Head of caudate nucleus (tissue), 42 donors: ENCODE results near the gene RRAS.

ENCODE experiments used
- DNase-seq, 42 donors: peaks; one replicate each; pipeline versions ENCODE4 v3.0.0 to v3.0.0-alpha.2; 2020 to 2021; ENCODE audit warnings: mixed read lengths in 7 of 42
- intact Hi-C: fragments of 100-400 bp; cut with DNase I; formaldehyde crosslinking; loops from one replicate; pipeline ENCODE4 v1.15.0; 2022

The RRAS gene

GRCh38 chr19:49677901-49678674 is 38.1 kb upstream of the RRAS start:
- intact Hi-C loops, result loop anchor here (2.0 kb wide), 1 partner anchor 37 kb away; the partner anchor contains the start of gene RRAS

GRCh38 chr19:49677231-49677900 is 37.4 kb upstream of the RRAS start, which contains the start of gene PRMT1:
PRMT1 (plus strand) TSS chr19:49677271; CDS start chr19:49677281, 10 bp downstream.
- intact Hi-C loops, result loop anchor here (2.0 kb wide), 1 partner anchor 37 kb away; the partner anchor contains the start of gene RRAS
- peak in 14 of 42 donors; percentile 11 to 60 (median 39) for DNase-seq

More at GRCh38 chr19:49677901-49678674, 38.1 kb upstream of the RRAS start:
- DNase-seq, result peak; percentile 55 to 86 (median 71)

DNA sequence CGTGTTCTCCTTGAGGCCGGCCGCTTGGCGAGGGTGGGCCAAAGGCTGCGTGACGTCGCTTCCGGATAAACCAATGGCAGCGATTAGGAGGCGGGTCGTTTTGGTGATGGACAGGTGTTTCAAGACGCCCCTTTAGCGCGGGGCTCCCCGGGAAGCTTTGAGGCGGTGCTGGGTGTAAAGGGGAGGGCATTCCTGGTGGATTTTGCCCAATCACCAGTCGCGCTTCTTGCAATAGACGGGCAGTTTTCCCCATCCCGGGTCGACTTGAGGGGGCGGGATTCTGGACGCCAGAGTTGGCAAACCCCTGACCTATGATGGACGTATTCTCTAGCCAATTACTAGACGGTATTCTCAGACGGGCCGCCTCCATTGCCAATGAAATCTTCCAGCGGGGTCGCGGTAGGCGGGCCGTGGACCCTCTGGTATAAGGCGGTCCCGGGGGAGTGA is 36.9 kb upstream of the RRAS start:
- intact Hi-C loops, result loop anchor here (2.0 kb wide), 1 partner anchor 36 kb away; the partner anchor contains the start of gene RRAS

GRCh38 chr19:49676136-49676783 is 36.3 kb upstream of the RRAS start:
- intact Hi-C loops, result loop anchor here (2.0 kb wide), 1 partner anchor 35 kb away; the partner anchor contains the start of gene RRAS
- DNase-seq, result peak in 22 of 42 donors; percentile 12 to 92 (median 82)

More for the DNA sequence above, 36.9 kb upstream of the RRAS start:
- DNase-seq, result peak; percentile 99 to 100 (median 100)

- peak; percentile 57 to 90 (median 82) for DNase-seq
- intact Hi-C loops, result no loop called here
Observed at GRCh38 chr19:49672131-49672919, 32.4 kb upstream of the RRAS start.

DNA sequence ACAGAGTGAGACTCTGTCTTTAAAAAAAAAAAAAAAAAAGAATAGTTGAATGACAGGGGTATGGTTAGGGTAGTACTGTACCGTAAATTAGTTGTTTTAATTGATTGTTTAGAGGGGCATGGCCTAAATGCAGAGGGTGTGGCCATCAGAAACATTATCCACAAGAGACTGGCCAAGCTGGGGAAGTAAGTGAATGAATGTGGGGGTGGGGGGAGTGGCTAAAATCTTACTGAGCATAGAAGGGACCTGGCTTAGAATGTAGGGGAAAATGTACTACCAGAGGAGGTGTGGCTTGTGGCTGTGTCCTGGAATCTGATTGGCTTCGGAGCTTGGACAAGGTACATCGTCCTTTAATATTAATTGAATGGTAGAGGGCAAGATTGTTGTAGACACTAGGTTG is 29.6 kb upstream of the RRAS start:
- intact Hi-C loops, result loop anchor here (10.0 kb wide), 1 partner anchor 75 kb away; the partner anchor contains the start of gene PRR12
- DNase-seq, result no peak

- intact Hi-C loops, result loop anchor here (10.0 kb wide), 1 partner anchor 73 kb away; the partner anchor contains the start of gene PRR12
- no peak for DNase-seq
Observed at GRCh38 chr19:49667473-49667872, 27.5 kb upstream of the RRAS start.

DNA sequence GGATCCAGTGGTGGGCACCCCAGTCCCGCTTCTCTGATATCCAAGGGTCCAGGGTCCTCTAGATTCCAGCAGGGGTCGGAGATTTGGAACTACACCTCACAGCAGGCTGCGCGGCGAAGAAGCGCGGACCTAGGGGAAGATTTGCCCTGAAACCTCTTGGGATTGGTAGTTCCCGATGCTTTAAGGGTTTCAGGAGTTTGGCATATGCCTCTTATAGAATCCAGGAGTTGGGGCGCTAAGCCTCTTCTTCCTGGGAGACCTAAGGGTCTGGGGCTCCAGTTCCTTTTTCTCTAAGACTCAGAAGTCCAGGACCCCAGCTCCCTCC is 26.1 kb upstream of the RRAS start:
- intact Hi-C loops, result loop anchor here (10.0 kb wide), 1 partner anchor 71 kb away; the partner anchor contains the start of gene PRR12

GRCh38 chr19:49665351-49666119 is 25.6 kb upstream of the RRAS start, which contains the start of the genes BCL2L12 and IRF3:
BCL2L12 (plus strand) TSS chr19:49665933; CDS start chr19:49666693, 760 bp downstream.
IRF3 (minus strand) TSS chr19:49665857; CDS start chr19:49664838, 1,019 bp downstream.
- DNase-seq, result peak; percentile 92 to 100 (median 98)
- intact Hi-C loops, result loop anchor here (10.0 kb wide), 1 partner anchor 71 kb away; the partner anchor contains the start of gene PRR12

More for the DNA sequence above, 26.1 kb upstream of the RRAS start:
- DNase-seq, result no peak

DNA sequence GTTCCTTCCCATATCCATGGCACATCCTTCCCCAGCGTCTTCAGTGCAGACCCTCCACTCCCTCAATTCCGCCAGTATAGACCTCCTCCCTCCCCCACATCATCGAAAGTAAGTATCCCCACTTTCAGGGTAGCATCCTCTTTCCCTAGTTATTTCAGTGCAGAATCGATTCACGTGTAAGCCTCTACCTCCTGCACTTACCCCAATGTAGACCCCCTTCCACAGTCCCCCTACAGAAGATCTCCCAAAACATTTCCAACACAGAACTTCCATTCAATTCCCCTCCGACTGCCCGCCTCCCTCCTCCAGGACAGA is 25.1 kb upstream of the RRAS start:
- intact Hi-C loops, result loop anchor here (10.0 kb wide), 1 partner anchor 70 kb away; the partner anchor contains the start of gene PRR12
- no peak for DNase-seq

GRCh38 chr19:49664171-49665035 is 24.5 kb upstream of the RRAS start:
- intact Hi-C loops, result loop anchor here (10.0 kb wide), 1 partner anchor 70 kb away; the partner anchor contains the start of gene PRR12

DNA sequence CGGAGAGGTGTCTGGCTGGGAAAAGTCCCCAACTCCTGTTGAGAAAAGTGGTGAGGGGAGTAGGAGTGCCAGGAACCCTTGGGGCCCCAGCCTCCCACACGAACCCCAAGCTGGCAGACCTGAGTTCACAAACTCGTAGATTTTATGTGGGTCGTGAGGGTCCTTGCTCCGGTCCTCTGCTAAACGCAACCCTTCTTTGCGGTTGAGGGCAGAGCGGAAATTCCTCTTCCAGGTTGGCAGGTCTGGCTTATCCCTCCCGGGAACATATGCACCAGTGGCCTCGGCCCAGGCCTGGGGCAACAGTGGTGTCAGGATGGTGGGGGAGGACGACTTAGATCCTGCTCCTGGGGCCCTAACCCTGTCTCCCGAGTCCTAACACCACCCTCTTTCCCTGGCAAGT is 23.3 kb upstream of the RRAS start:
- DNase-seq, result no peak
- intact Hi-C loops, result loop anchor here (10.0 kb wide), 1 partner anchor 68 kb away; the partner anchor contains the start of gene PRR12

More at GRCh38 chr19:49664171-49665035, 24.5 kb upstream of the RRAS start:
- DNase-seq, result peak; percentile 85 to 97 (median 94)

GRCh38 chr19:49662011-49662410 is 22.1 kb upstream of the RRAS start:
- no peak for DNase-seq
- intact Hi-C loops, result loop anchor here (10.0 kb wide), 1 partner anchor 67 kb away; the partner anchor contains the start of gene PRR12

DNA sequence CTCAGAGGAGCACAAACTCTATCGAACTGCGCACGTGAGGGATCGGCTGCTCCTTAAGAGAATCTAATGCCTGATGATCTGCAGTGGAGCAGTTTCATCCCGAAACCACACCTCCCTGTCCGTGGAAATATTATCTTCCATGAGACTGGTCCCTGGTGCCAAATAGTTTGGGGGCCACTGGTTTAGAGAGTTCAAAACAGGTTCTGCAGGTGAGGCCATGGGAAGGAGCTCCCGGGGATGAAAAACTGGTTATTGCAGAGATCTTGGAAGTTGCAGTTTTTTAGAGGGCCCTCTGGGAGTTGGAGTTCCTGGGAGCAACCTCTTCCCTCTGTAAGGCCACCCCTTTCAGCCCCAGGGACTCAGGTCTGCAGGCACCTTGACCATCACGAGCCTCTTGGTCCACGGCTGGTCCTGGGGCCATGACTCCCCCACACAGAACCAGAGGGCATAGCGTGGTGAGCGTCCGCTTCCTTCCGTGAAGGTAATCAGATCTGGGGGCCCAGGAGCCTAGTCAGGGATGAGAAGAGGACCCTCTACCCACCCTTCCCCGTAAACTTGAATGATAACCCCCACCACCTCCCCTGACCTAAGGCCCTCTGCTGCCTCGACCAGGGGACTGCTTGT is 20.5 kb upstream of the RRAS start:
- intact Hi-C loops, result loop anchor here (10.0 kb wide), 1 partner anchor 66 kb away; the partner anchor contains the start of gene PRR12
- DNase-seq, result no peak

- intact Hi-C loops, result no loop called here
- no peak for DNase-seq
Observed at GRCh38 chr19:49658566-49659442, 18.9 kb upstream of the RRAS start.
